Endothelial cell of umbilical vein (primary cell): ENCODE measurements around the gene HEATR3. TPM values are rescaled to one million over a fixed set of nuclear protein-coding genes. Genes with fewer than 3 reads are reported as not detected.

Source experiments
- BruUV-seq: library from RNA; stranded (reverse); fragments of 400-500 nt; replicated peaks from 2 replicates; lab custom pipeline; 2021; lab: Mats Ljungman, UMichigan
- CTCF ChIA-PET: fragments of 300-600, 350-600 bp; sonication (Branson Sonifier 250); formaldehyde crosslinking; loops from one replicate; lab custom pipeline; 2021; ENCODE audit warnings: antibody characterized with exemption, inconsistent platforms; lab: Charles Lee
- POLR2A ChIA-PET: fragments of 300-600, 350-600 bp; sonication (Branson Sonifier 250); formaldehyde crosslinking; loops from one replicate; lab custom pipeline; 2021; ENCODE audit warnings: antibody characterized with exemption, inconsistent platforms; lab: Charles Lee
- DNase-seq: peaks from one replicate; pipeline ENCODE4 v3.0.0-alpha.2; 2011; ENCODE audit warnings: low read depth, low spot score
- FAIRE-seq: peaks from 2 replicates; lab custom pipeline; 2011; peaks lifted over from hg19 to GRCh38; lab: Jason Lieb, UNC
- H2AFZ ChIP-seq: 2 replicates; pipeline ENCODE4 v1.6.0; 2012; ENCODE audit warnings: low read depth, low read length, control low read depth, inconsistent platforms
- H3K27ac ChIP-seq: 2 replicates; pipeline ENCODE4 v1.5.1; 2011; ENCODE audit warnings: low read depth, mild to moderate bottlenecking, control low read depth, low read length, moderate library complexity; ENCODE audit not compliant: insufficient read depth
- H3K27me3 ChIP-seq, 2 experiments: 2 replicates each; pipeline versions ENCODE4 v1.6.0 to v1.6.1; 2011; ENCODE audit warnings: low read length in 2 of 2, mixed read lengths in 1 of 2; ENCODE audit not compliant: control insufficient read depth in 2 of 2, insufficient read depth in 2 of 2
- H3K36me3 ChIP-seq, 2 experiments: 2 replicates in 1 of 2; 3 replicates in 1 of 2; pipeline ENCODE4 v1.5.1; 2011; ENCODE audit warnings: low read length in 2 of 2, mild to moderate bottlenecking in 1 of 2, moderate library complexity in 1 of 2; ENCODE audit not compliant: control insufficient read depth in 2 of 2, insufficient read depth in 2 of 2; ENCODE audit errors: extremely low read depth in 1 of 2
- H3K4me1 ChIP-seq: 3 replicates; pipeline ENCODE4 v1.5.1; 2011; ENCODE audit warnings: mild to moderate bottlenecking, low read length; ENCODE audit not compliant: control insufficient read depth, insufficient read depth; ENCODE audit errors: extremely low read depth
- H3K4me2 ChIP-seq: 2 replicates; pipeline ENCODE4 v1.6.1; 2011; ENCODE audit warnings: low read length, control low read depth, mixed read lengths; ENCODE audit not compliant: insufficient read depth
- H3K4me3 ChIP-seq, 3 experiments: fragments of 200-600 bp in 1 of 3; sonication (generic), shearing (Covaris generic) in 1 of 3; replicated peaks in 1 of 3; 2 replicates each; pipeline ENCODE4 v1.5.1; 2011 to 2016; ENCODE audit warnings: control low read depth in 3 of 3, low read length in 3 of 3, mild to moderate bottlenecking in 2 of 3, inconsistent platforms in 1 of 3, low read depth in 1 of 3, moderate library complexity in 1 of 3; ENCODE audit not compliant: insufficient read depth in 1 of 3
- H3K79me2 ChIP-seq: 2 replicates; pipeline ENCODE4 v1.6.0; 2012; ENCODE audit warnings: low read length, inconsistent platforms; ENCODE audit not compliant: control insufficient read depth, insufficient read depth
- H3K9ac ChIP-seq: replicated peaks from 2 replicates; pipeline ENCODE3; 2011; ENCODE audit warnings: low read length, control low read depth; ENCODE audit not compliant: insufficient read depth; ENCODE audit errors: extremely low read depth
- H3K9me1 ChIP-seq: replicated peaks from 3 replicates; pipeline ENCODE4 v1.6.0; 2011; ENCODE audit warnings: mild to moderate bottlenecking, low read length; ENCODE audit not compliant: control insufficient read depth, insufficient read depth; ENCODE audit errors: extremely low read depth
- H3K9me3 ChIP-seq: replicated peaks from 2 replicates; pipeline ENCODE4 v1.5.1; 2012; ENCODE audit warnings: low read length, inconsistent platforms; ENCODE audit not compliant: control insufficient read depth, insufficient read depth
- H4K20me1 ChIP-seq: replicated peaks from 2 replicates; pipeline ENCODE3; 2011; ENCODE audit warnings: mild to moderate bottlenecking, low read length; ENCODE audit not compliant: control insufficient read depth, insufficient read depth; ENCODE audit errors: extremely low read depth
- EZH2 ChIP-seq: IDR thresholded peaks from 2 replicates; pipeline ENCODE4 v1.6.1; 2012; ENCODE audit warnings: borderline replicate concordance, low read depth, mild to moderate bottlenecking, moderate library complexity, low read length, inconsistent platforms; ENCODE audit not compliant: severe bottlenecking
- FOS ChIP-seq: IDR thresholded peaks from 2 replicates; pipeline ENCODE4 v1.6.1; 2011; ENCODE audit warnings: mild to moderate bottlenecking, low read length, moderate library complexity, borderline replicate concordance; ENCODE audit not compliant: insufficient read depth
- GATA2 ChIP-seq: IDR thresholded peaks from 2 replicates; pipeline ENCODE4 v1.7.0; 2011; ENCODE audit warnings: low read depth, mild to moderate bottlenecking, moderate library complexity, mixed read lengths, low read length; ENCODE audit not compliant: insufficient read length, insufficient read depth
- MAX ChIP-seq: IDR thresholded peaks from 2 replicates; pipeline ENCODE4 v1.6.1; 2011; ENCODE audit not compliant: insufficient read depth, insufficient read length
- MYC ChIP-seq: IDR thresholded peaks from one replicate; pipeline ENCODE4 v1.6.1; 2011; ENCODE audit warnings: mild to moderate bottlenecking, low read depth, low read length
- POLR2A ChIP-seq: IDR thresholded peaks from 2 replicates; pipeline ENCODE4 v1.6.1; 2012; ENCODE audit warnings: low read depth, mild to moderate bottlenecking, control low read depth, low read length
- POLR2AphosphoS5 ChIP-seq: IDR thresholded peaks from 2 replicates; pipeline ENCODE4 v1.6.1; 2012; ENCODE audit warnings: low read depth, mild to moderate bottlenecking, control low read depth, low read length, moderate library complexity; ENCODE audit not compliant: insufficient read depth
- dilution Hi-C: fragments of 300-500 bp; cut with MboI; formaldehyde crosslinking; loops from one replicate; pipeline ENCODE4 v1.15.0; 2019; ENCODE audit warnings: low sequenced_read_pairs; ENCODE audit not compliant: extremely low pct_ligation_motif_present
- intact Hi-C: fragments of 100-400 bp; cut with micrococcal nuclease; formaldehyde crosslinking; loops from one replicate; pipeline ENCODE4 v1.10.0; 2022
- polyA plus RNA-seq, 4 experiments: library from polyadenylated mRNA; depleted of rRNA in 3 of 4; stranded (reverse) in 3 of 4; unstranded in 1 of 4; fragments of >200 nt; gene quantifications; 2 replicates each; pipeline versions ENCODE4 v1.2.1 to v1.2.3, GENCODE V29; 2011 to 2012; ENCODE audit warnings: missing spikeins in 1 of 4
- total RNA-seq: library from RNA; stranded (reverse); gene quantifications from 2 replicates; pipeline ENCODE4 v1.2.3, GENCODE V29; 2021
- TF ChIP-seq, protein P1 (sequence below), 2 donors: IDR thresholded peaks; 1 replicate in 1 of 2; 2 replicates in 1 of 2; pipeline ENCODE4 v1.5.1; 2011; ENCODE audit warnings: low read length in 2 of 2, mild to moderate bottlenecking in 2 of 2, moderate library complexity in 2 of 2, control low read depth in 1 of 2, inconsistent platforms in 1 of 2, low read depth in 1 of 2; ENCODE audit not compliant: insufficient read depth in 1 of 2; ENCODE audit errors: extremely low read depth in 1 of 2

HEATR3 gene
- total and polyA plus RNA-seq, 2 donors (not counting 3 experiments of a cell fraction or from before 2014, with no cell fraction given): 6.7 to 23.1 TPM

DNA sequence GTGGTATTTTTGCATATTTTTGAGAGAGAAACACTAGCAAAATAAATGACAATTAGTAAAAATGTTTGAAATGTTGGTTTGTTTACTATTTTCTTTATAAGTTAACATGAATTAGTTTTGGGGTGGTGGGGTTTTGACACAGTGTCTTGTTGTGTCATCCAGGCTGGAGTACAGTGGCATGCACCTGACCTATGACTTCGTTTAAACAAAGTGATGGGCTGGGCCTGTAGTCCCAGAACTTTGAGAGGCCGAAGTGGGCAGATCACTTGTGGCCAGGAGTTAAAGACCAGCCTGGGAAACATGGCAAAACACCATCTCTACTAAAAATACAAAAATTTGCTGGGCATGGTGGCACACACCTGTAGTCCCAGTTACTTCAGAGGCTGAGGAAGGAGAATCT, 17.9 kb upstream of the HEATR3 start:
- Histone ChIP-seq H4K20me1 (no peaks in the 10 kb centered on the region), H3K27me3 (peaks cover 0 to 2% of the 10 kb centered on the region in 2 experiments), H3K79me2 (no peaks in the 10 kb centered on the region), H3K9me3 (no peaks in the 10 kb centered on the region), H3K4me2 (no peak overlapping the region), H3K27ac (no peak overlapping the region), H3K9me1 (no peaks in the 10 kb centered on the region), H3K9ac (no peak overlapping the region), H3K4me1 (no peaks in the 10 kb centered on the region), H2AFZ (no peak overlapping the region), H3K4me3 (no peak overlapping the region), H3K36me3 (no peaks in the 10 kb centered on the region)
- no peak for FAIRE-seq
- CTCF ChIA-PET: no interaction called here
- dilution Hi-C loops (no loop called here), intact Hi-C loops (no loop called here)
- DNase-seq: no peak
- no TSS peak for BruUV-seq
- POLR2A ChIA-PET: no interaction called here
- TF ChIP-seq POLR2A (no peak), POLR2AphosphoS5 (no peak), MAX (no peak), MYC (no peak), FOS (no peak), GATA2 (no peak), EZH2 (no peak)
- TF ChIP-seq, protein P1, sequence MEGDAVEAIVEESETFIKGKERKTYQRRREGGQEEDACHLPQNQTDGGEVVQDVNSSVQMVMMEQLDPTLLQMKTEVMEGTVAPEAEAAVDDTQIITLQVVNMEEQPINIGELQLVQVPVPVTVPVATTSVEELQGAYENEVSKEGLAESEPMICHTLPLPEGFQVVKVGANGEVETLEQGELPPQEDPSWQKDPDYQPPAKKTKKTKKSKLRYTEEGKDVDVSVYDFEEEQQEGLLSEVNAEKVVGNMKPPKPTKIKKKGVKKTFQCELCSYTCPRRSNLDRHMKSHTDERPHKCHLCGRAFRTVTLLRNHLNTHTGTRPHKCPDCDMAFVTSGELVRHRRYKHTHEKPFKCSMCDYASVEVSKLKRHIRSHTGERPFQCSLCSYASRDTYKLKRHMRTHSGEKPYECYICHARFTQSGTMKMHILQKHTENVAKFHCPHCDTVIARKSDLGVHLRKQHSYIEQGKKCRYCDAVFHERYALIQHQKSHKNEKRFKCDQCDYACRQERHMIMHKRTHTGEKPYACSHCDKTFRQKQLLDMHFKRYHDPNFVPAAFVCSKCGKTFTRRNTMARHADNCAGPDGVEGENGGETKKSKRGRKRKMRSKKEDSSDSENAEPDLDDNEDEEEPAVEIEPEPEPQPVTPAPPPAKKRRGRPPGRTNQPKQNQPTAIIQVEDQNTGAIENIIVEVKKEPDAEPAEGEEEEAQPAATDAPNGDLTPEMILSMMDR (IDR thresholded peaks at IDR 0.05; ENCODE audit: extremely low read depth in 1 of 2, insufficient read depth in 1 of 2, low read depth in 1 of 2, low read length in 2 of 2): no peak
